WTC11 (cell line): ENCODE measurements around the gene CLEC7A. TPM values are rescaled to one million over a fixed set of nuclear protein-coding genes. Genes with fewer than 3 reads are reported as not detected.

Source experiments
- ATAC-seq: fragments of 200-7000 bp; cut with Tn5 transposase; 2 replicates; pipeline ENCODE4 v1.10.0; 2021; ENCODE audit warnings: mild to moderate bottlenecking, moderate library complexity
- CTCF ChIA-PET: fragments of 300-600 bp; sonication (Branson Sonifier 250); formaldehyde crosslinking; loops from one replicate; lab custom pipeline; 2021; ENCODE audit warnings: antibody characterized with exemption; lab: Charles Lee
- POLR2A ChIA-PET: fragments of 350-600 bp; sonication (Branson Sonifier 250); formaldehyde crosslinking; loops from one replicate; lab custom pipeline; 2021; ENCODE audit warnings: antibody characterized with exemption; lab: Charles Lee
- DNase-seq: peaks from one replicate; pipeline ENCODE4 v3.0.0; 2021; ENCODE audit warnings: low spot score
- H3K27ac Mint-ChIP-seq: 2 replicates; pipeline ENCODE4 v1.8.0; 2021; ENCODE audit warnings: mixed read lengths
- H3K27me3 Mint-ChIP-seq: 2 replicates; pipeline ENCODE4 v1.8.0; 2021; ENCODE audit warnings: low read depth, mild to moderate bottlenecking, moderate library complexity, mixed read lengths
- H3K36me3 Mint-ChIP-seq: 2 replicates; pipeline ENCODE4 v1.8.0; 2021; ENCODE audit warnings: mixed read lengths
- H3K4me1 Mint-ChIP-seq: 2 replicates; pipeline ENCODE4 v1.8.0; 2022; ENCODE audit warnings: mixed read lengths
- H3K4me3 Mint-ChIP-seq: 2 replicates; pipeline ENCODE4 v1.8.0; 2021; ENCODE audit warnings: mild to moderate bottlenecking, moderate library complexity, mixed read lengths
- H3K9me3 Mint-ChIP-seq: 2 replicates; pipeline ENCODE4 v1.8.0; 2021; ENCODE audit warnings: mixed read lengths
- ATF1 ChIP-seq: sonication (generic); formaldehyde crosslinking; IDR thresholded peaks from 2 replicates; pipeline ENCODE4 v1.8.1; 2023; ENCODE audit warnings: mild to moderate bottlenecking, moderate library complexity, missing genetic modification reagents
- ATF3 ChIP-seq: sonication (generic); formaldehyde crosslinking; conservative IDR thresholded peaks from 2 replicates; pipeline ENCODE4 v1.8.1; 2022; ENCODE audit warnings: mild to moderate bottlenecking, missing genetic modification reagents
- ETV6 ChIP-seq: sonication (generic); formaldehyde crosslinking; IDR thresholded peaks from 2 replicates; pipeline ENCODE4 v1.8.1; 2022; ENCODE audit warnings: mild to moderate bottlenecking, missing genetic modification reagents
- GTF2I ChIP-seq: fragments of 250-450 bp; sonication (Bioruptor Pico); conservative IDR thresholded peaks from 2 replicates; pipeline ENCODE4 v1.4.0; 2021; ENCODE audit warnings: mild to moderate bottlenecking
- KAT7 ChIP-seq: sonication (generic); formaldehyde crosslinking; IDR thresholded peaks from 2 replicates; pipeline ENCODE4 v1.8.1; 2023; ENCODE audit warnings: missing genetic modification reagents, mild to moderate bottlenecking, borderline replicate concordance
- MLX ChIP-seq: sonication (generic); formaldehyde crosslinking; IDR thresholded peaks from 2 replicates; pipeline ENCODE4 v1.8.1; 2023; ENCODE audit warnings: mild to moderate bottlenecking, missing genetic modification reagents, moderate library complexity
- NR1H2 ChIP-seq: sonication (generic); formaldehyde crosslinking; IDR thresholded peaks from 2 replicates; pipeline ENCODE4 v1.9.0; 2021; ENCODE audit warnings: mild to moderate bottlenecking, moderate library complexity, missing genetic modification reagents
- SOX15 ChIP-seq: fragments of 250-450 bp; sonication (Bioruptor Pico); IDR thresholded peaks from 2 replicates; pipeline ENCODE4 v1.9.0; 2021; ENCODE audit warnings: mild to moderate bottlenecking
- TEAD1 ChIP-seq: sonication (generic); formaldehyde crosslinking; IDR thresholded peaks from 2 replicates; pipeline ENCODE4 v1.8.0; 2022; ENCODE audit warnings: mild to moderate bottlenecking, missing genetic modification reagents
- TP53 ChIP-seq: sonication (generic); formaldehyde crosslinking; IDR thresholded peaks from 2 replicates; pipeline ENCODE4 v1.8.1; 2023; ENCODE audit warnings: mild to moderate bottlenecking, missing genetic modification reagents
- ZNF219 ChIP-seq: sonication (generic); formaldehyde crosslinking; IDR thresholded peaks from 2 replicates; pipeline ENCODE4 v1.8.0; 2023; ENCODE audit warnings: missing genetic modification reagents, mild to moderate bottlenecking, borderline replicate concordance
- ZNF317 ChIP-seq: sonication (generic); formaldehyde crosslinking; IDR thresholded peaks from 2 replicates; pipeline ENCODE4 v1.8.1; 2023; ENCODE audit warnings: low read depth, mild to moderate bottlenecking, moderate library complexity, missing genetic modification reagents, borderline replicate concordance
- ZNF416 ChIP-seq: fragments of 250-450 bp; sonication (Bioruptor Pico); IDR thresholded peaks from 2 replicates; pipeline ENCODE4 v1.9.0; 2021; ENCODE audit warnings: mild to moderate bottlenecking, inconsistent platforms
- ZNF423 ChIP-seq: fragments of 250-450 bp; sonication (Bioruptor Pico); IDR thresholded peaks from 2 replicates; pipeline ENCODE4 v2.1.2; 2022; ENCODE audit warnings: mild to moderate bottlenecking, moderate library complexity
- total RNA-seq: library from RNA; stranded (reverse); gene quantifications from 3 replicates; pipeline ENCODE4 v1.2.3, GENCODE V29; 2021
- TF ChIP-seq, protein P1 (sequence below): sonication (generic); formaldehyde crosslinking; IDR thresholded peaks from 2 replicates; pipeline ENCODE4 v1.8.0; 2022; ENCODE audit warnings: missing genetic modification reagents
- TF ChIP-seq, protein P2 (sequence below): sonication (generic); formaldehyde crosslinking; IDR thresholded peaks from 2 replicates; pipeline ENCODE4 v1.8.0; 2022; ENCODE audit warnings: mild to moderate bottlenecking, missing genetic modification reagents
- TF ChIP-seq, protein P3 (sequence below): fragments of 200-600 bp; IDR thresholded peaks from 2 replicates; pipeline ENCODE4 v1.8.0; 2022; ENCODE audit warnings: antibody characterized with exemption

CLEC7A gene
- total RNA-seq, 1 experiment from 2014 or later: 0.48 TPM

GRCh38 chr12:10111451-10111850 is 18.5 kb downstream of the CLEC7A start:
- H3K4me1 Mint-ChIP-seq: no peaks in the 10 kb centered on the region
- H3K9me3 Mint-ChIP-seq: peaks cover 21% of the 10 kb centered on the region
- peaks cover 3% of the 10 kb centered on the region; the same call in 1 of the 2 replicates for H3K36me3 Mint-ChIP-seq
- ChIA-PET POLR2A (interaction anchor here (0.6 kb wide), 1 partner anchor 98 kb away, joined by 3 read pairs; no protein-coding TSS in a partner anchor), CTCF (no interaction called here)
- no peak overlapping the region for H3K27ac Mint-ChIP-seq
- TF ChIP-seq GTF2I (CRISPR knock-in tag) (no peak), ETV6 (CRISPR knock-in tag) (no peak), KAT7 (CRISPR knock-in tag) (no peak), ZNF317 (CRISPR knock-in tag) (no peak)
- H3K27me3 Mint-ChIP-seq: no peaks in the 10 kb centered on the region
- DNase-seq: no peak
- H3K4me3 Mint-ChIP-seq: no peak overlapping the region
- ATAC-seq: no peak

GRCh38 chr12:10110256-10110844 is 19.6 kb downstream of the CLEC7A start:
- TF ChIP-seq ATF1 (CRISPR knock-in tag): no peak
- TF ChIP-seq, protein P1, sequence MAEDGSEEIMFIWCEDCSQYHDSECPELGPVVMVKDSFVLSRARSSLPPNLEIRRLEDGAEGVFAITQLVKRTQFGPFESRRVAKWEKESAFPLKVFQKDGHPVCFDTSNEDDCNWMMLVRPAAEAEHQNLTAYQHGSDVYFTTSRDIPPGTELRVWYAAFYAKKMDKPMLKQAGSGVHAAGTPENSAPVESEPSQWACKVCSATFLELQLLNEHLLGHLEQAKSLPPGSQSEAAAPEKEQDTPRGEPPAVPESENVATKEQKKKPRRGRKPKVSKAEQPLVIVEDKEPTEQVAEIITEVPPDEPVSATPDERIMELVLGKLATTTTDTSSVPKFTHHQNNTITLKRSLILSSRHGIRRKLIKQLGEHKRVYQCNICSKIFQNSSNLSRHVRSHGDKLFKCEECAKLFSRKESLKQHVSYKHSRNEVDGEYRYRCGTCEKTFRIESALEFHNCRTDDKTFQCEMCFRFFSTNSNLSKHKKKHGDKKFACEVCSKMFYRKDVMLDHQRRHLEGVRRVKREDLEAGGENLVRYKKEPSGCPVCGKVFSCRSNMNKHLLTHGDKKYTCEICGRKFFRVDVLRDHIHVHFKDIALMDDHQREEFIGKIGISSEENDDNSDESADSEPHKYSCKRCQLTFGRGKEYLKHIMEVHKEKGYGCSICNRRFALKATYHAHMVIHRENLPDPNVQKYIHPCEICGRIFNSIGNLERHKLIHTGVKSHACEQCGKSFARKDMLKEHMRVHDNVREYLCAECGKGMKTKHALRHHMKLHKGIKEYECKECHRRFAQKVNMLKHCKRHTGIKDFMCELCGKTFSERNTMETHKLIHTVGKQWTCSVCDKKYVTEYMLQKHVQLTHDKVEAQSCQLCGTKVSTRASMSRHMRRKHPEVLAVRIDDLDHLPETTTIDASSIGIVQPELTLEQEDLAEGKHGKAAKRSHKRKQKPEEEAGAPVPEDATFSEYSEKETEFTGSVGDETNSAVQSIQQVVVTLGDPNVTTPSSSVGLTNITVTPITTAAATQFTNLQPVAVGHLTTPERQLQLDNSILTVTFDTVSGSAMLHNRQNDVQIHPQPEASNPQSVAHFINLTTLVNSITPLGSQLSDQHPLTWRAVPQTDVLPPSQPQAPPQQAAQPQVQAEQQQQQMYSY (CRISPR knock-in tag): no peak
- TF ChIP-seq ZNF416 (CRISPR knock-in tag): no peak
- TF ChIP-seq TEAD1 (CRISPR knock-in tag): no peak
- TF ChIP-seq ATF3 (CRISPR knock-in tag): no peak
- TF ChIP-seq, protein P2, sequence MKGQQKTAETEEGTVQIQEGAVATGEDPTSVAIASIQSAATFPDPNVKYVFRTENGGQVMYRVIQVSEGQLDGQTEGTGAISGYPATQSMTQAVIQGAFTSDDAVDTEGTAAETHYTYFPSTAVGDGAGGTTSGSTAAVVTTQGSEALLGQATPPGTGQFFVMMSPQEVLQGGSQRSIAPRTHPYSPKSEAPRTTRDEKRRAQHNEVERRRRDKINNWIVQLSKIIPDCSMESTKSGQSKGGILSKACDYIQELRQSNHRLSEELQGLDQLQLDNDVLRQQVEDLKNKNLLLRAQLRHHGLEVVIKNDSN: no peak
- no peak for TF ChIP-seq KAT7 (CRISPR knock-in tag)
- no peak for TF ChIP-seq MLX
- TF ChIP-seq, protein P3, sequence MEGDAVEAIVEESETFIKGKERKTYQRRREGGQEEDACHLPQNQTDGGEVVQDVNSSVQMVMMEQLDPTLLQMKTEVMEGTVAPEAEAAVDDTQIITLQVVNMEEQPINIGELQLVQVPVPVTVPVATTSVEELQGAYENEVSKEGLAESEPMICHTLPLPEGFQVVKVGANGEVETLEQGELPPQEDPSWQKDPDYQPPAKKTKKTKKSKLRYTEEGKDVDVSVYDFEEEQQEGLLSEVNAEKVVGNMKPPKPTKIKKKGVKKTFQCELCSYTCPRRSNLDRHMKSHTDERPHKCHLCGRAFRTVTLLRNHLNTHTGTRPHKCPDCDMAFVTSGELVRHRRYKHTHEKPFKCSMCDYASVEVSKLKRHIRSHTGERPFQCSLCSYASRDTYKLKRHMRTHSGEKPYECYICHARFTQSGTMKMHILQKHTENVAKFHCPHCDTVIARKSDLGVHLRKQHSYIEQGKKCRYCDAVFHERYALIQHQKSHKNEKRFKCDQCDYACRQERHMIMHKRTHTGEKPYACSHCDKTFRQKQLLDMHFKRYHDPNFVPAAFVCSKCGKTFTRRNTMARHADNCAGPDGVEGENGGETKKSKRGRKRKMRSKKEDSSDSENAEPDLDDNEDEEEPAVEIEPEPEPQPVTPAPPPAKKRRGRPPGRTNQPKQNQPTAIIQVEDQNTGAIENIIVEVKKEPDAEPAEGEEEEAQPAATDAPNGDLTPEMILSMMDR: no peak
- no peak for TF ChIP-seq SOX15 (CRISPR knock-in tag)
- no peak for TF ChIP-seq ZNF219 (CRISPR knock-in tag)
- TF ChIP-seq NR1H2 (CRISPR knock-in tag): no peak
- no peak for TF ChIP-seq TP53 (CRISPR knock-in tag)
- TF ChIP-seq ZNF423 (CRISPR knock-in tag): no peak
- ChIA-PET CTCF (no interaction called here), POLR2A (no interaction called here)
- ATAC-seq: no peak
- H3K27me3 Mint-ChIP-seq: no peaks in the 10 kb centered on the region
- no peak overlapping the region for H3K27ac Mint-ChIP-seq
- no peaks in the 10 kb centered on the region for H3K4me1 Mint-ChIP-seq
- DNase-seq: no peak
- peaks cover 21% of the 10 kb centered on the region for H3K9me3 Mint-ChIP-seq
- H3K36me3 Mint-ChIP-seq: peaks cover 3% of the 10 kb centered on the region; the same call in 1 of the 2 replicates
- H3K4me3 Mint-ChIP-seq: no peak overlapping the region
